Sciatic nerve (tissue), 2 donors: Measurements from ENCODE around the gene SLC8A3. TPM values are rescaled to one million over a fixed set of nuclear protein-coding genes. Genes with fewer than 3 reads are reported as not detected.

Source experiments
- ATAC-seq: fragments of 200-7000 bp; cut with Tn5 transposase; one replicate; pipeline ENCODE4 v1.9.1; 2020; ENCODE audit warnings: mild to moderate bottlenecking, moderate library complexity
- DNase-seq: peaks from one replicate; pipeline ENCODE4 v3.0.0-alpha.2; 2020; ENCODE audit warnings: low spot score
- intact Hi-C: fragments of 100-400 bp; cut with DNase I; formaldehyde crosslinking; loops from one replicate; pipeline ENCODE4 v1.14.2; 2022
- total RNA-seq: library from RNA; stranded (reverse); fragmentation: NEBNext Ultra II Directional; extraction: Animal tissue kit (Norgen Biotek cat#: 25700); gene quantifications from one replicate; pipeline ENCODE4 v1.2.1, GENCODE V29; 2021
- donor health status: DM: no; HTN: no; CAD: no.
- donor health status: DM: no; HTN: no; CAD: no.

SLC8A3 gene
- total RNA-seq, 1 donor from 2014 or later = 0.53 TPM

- no peak for ATAC-seq
- intact Hi-C loops = no loop called here
- DNase-seq = no peak
Observed at GRCh38 chr14:70013271-70013873, 175.4 kb downstream of the SLC8A3 start.

- no peak for ATAC-seq
- no peak for DNase-seq
- intact Hi-C loops = no loop called here
Observed at GRCh38 chr14:70011708-70012107, 177.0 kb downstream of the SLC8A3 start.

GRCh38 chr14:70011098-70011497 lies 177.7 kb downstream of the SLC8A3 start:
- ATAC-seq (no peak), DNase-seq (no peak)
- intact Hi-C loops = no loop called here

GRCh38 chr14:70009961-70010360 lies 178.8 kb downstream of the SLC8A3 start:
- DNase-seq (no peak), ATAC-seq (no peak)
- intact Hi-C loops = no loop called here

- no peak for DNase-seq
- intact Hi-C loops = no loop called here
Observed at GRCh38 chr14:70008284-70009262, 180.2 kb downstream of the SLC8A3 start.

GRCh38 chr14:70006699-70007098 lies 182.1 kb downstream of the SLC8A3 start:
- DNase-seq = no peak
- intact Hi-C loops = no loop called here
- ATAC-seq = no peak

More at GRCh38 chr14:70008284-70009262, 180.2 kb downstream of the SLC8A3 start:
- no peak for ATAC-seq

GRCh38 chr14:70005281-70005805 lies 183.4 kb downstream of the SLC8A3 start:
- intact Hi-C loops = no loop called here
- DNase-seq = no peak
- no peak for ATAC-seq

GRCh38 chr14:70004791-70005190 lies 184.0 kb downstream of the SLC8A3 start:
- DNase-seq (no peak), ATAC-seq (no peak)
- intact Hi-C loops = no loop called here

GRCh38 chr14:70002589-70003346 lies 186.0 kb downstream of the SLC8A3 start:
- intact Hi-C loops = no loop called here
- no peak for DNase-seq
- no peak for ATAC-seq

- ATAC-seq = no peak
- intact Hi-C loops = no loop called here
- no peak for DNase-seq
Observed at GRCh38 chr14:70000601-70001000, 188.2 kb downstream of the SLC8A3 start.

GRCh38 chr14:69999261-69999674 lies 189.5 kb downstream of the SLC8A3 start:
- DNase-seq (no peak), ATAC-seq (no peak)
- intact Hi-C loops = no loop called here

- intact Hi-C loops = no loop called here
- DNase-seq (no peak), ATAC-seq (no peak)
Observed at GRCh38 chr14:69997849-69998248, 190.9 kb downstream of the SLC8A3 start.

GRCh38 chr14:69996216-69996615 lies 192.5 kb downstream of the SLC8A3 start:
- no peak for DNase-seq
- no peak for ATAC-seq
- intact Hi-C loops = no loop called here

Other genes starting within 250 kb of the SLC8A3 start
- 29.2 TPM for gene COX16, start 170.7 kb upstream of the SLC8A3 start, total RNA-seq
- 40.3 TPM for gene SYNJ2BP, start 228.1 kb upstream of the SLC8A3 start, total RNA-seq